Activated CD4-positive, alpha-beta memory T cell treated with anti-CD3 and anti-CD28 coated beads for 36 hours (primary cell): ENCODE results near the gene HIC2. TPM values are rescaled to one million over a fixed set of nuclear protein-coding genes. Genes with fewer than 3 reads are reported as not detected.
"Not testable (repeated sequence)": the region's sequence is repeated elsewhere in the genome, so short reads cannot be mapped to it uniquely, and the experiment has no call there.

Experiments used
- CTCF ChIA-PET: fragments of 350-600 bp; sonication (Branson Sonifier 250); formaldehyde crosslinking; loops from one replicate; lab custom pipeline; 2021; ENCODE audit warnings: antibody characterized with exemption, inconsistent platforms; lab: Charles Lee
- POLR2A ChIA-PET: fragments of 350-600 bp; sonication (Branson Sonifier 250); formaldehyde crosslinking; loops from one replicate; lab custom pipeline; 2021; ENCODE audit warnings: antibody characterized with exemption; lab: Charles Lee
- DNase-seq: peaks from one replicate; pipeline ENCODE4 v3.0.0-alpha.2; 2020
- H3K27ac Mint-ChIP-seq: one replicate; pipeline ENCODE4 v1.8.0; 2021; ENCODE audit warnings: mixed read lengths
- H3K27me3 Mint-ChIP-seq: one replicate; pipeline ENCODE4 v1.8.0; 2021; ENCODE audit warnings: mixed read lengths
- H3K36me3 Mint-ChIP-seq: one replicate; pipeline ENCODE4 v1.8.0; 2021; ENCODE audit warnings: mixed read lengths
- H3K4me1 Mint-ChIP-seq: one replicate; pipeline ENCODE4 v1.8.0; 2021; ENCODE audit warnings: low read depth, mixed read lengths
- H3K4me3 Mint-ChIP-seq: one replicate; pipeline ENCODE4 v1.8.0; 2021; ENCODE audit warnings: mild to moderate bottlenecking, mixed read lengths
- H3K9me3 Mint-ChIP-seq: one replicate; pipeline ENCODE4 v1.8.0; 2021; ENCODE audit warnings: mixed read lengths
- intact Hi-C: fragments of 100-400 bp; cut with micrococcal nuclease; formaldehyde crosslinking; loops from one replicate; pipeline ENCODE4 v1.15.1; 2023
- total RNA-seq, 2 experiments: library from RNA; stranded (reverse); gene quantifications; one replicate each; pipeline ENCODE4 v1.2.3, GENCODE V29; 2021

HIC2 gene
- total RNA-seq, 2 experiments from 2014 or later = 3.6 to 3.7 TPM

GRCh38 chr22:21497984-21498383 is 80.8 kb downstream of the HIC2 start:
- intact Hi-C loops, H3K36me3 Mint-ChIP-seq, DNase-seq, H3K9me3 Mint-ChIP-seq, H3K27me3 Mint-ChIP-seq, CTCF ChIA-PET, H3K4me3 Mint-ChIP-seq, POLR2A ChIA-PET, H3K4me1 Mint-ChIP-seq, H3K27ac Mint-ChIP-seq: not testable (repeated sequence)

GRCh38 chr22:21498489-21498888 is 81.3 kb downstream of the HIC2 start:
- DNase-seq, H3K27ac Mint-ChIP-seq, CTCF ChIA-PET, H3K27me3 Mint-ChIP-seq, H3K9me3 Mint-ChIP-seq, H3K4me3 Mint-ChIP-seq, H3K4me1 Mint-ChIP-seq, intact Hi-C loops, H3K36me3 Mint-ChIP-seq, POLR2A ChIA-PET: not testable (repeated sequence)

GRCh38 chr22:21499623-21500506 is 82.7 kb downstream of the HIC2 start:
- H3K27me3 Mint-ChIP-seq, H3K36me3 Mint-ChIP-seq, H3K9me3 Mint-ChIP-seq, H3K4me3 Mint-ChIP-seq, intact Hi-C loops, CTCF ChIA-PET, DNase-seq, H3K4me1 Mint-ChIP-seq, POLR2A ChIA-PET, H3K27ac Mint-ChIP-seq: not testable (repeated sequence)

Other genes with a start within 250 kb of the HIC2 start
- gene RIMBP3B, start 33.6 kb upstream of the HIC2 start, total RNA-seq = under 1 TPM; 0.15 to 0.48 TPM
- 1 to 10 TPM in 1 of 2 experiments, under 1 TPM in 1; 0.78 to 1.4 TPM for gene TMEM191C, start 50.0 kb downstream of the HIC2 start, total RNA-seq
- under 1 TPM in 1 of 2 experiments, not detected in 1; 0.46 TPM for gene RIMBP3C, start 134.1 kb downstream of the HIC2 start, total RNA-seq
- 10 to 100 TPM; 52.4 to 53.1 TPM for gene UBE2L3, start 150.3 kb downstream of the HIC2 start, total RNA-seq
- 10 to 100 TPM; 45.3 to 47.1 TPM for gene YDJC, start 212.7 kb downstream of the HIC2 start, total RNA-seq
- gene CCDC116, start 215.4 kb downstream of the HIC2 start, total RNA-seq = under 1 TPM; 0.27 to 0.31 TPM
- 10 to 100 TPM; 38.2 to 41.8 TPM for gene SDF2L1, start 224.9 kb downstream of the HIC2 start, total RNA-seq
- 10 to 100 TPM; 41.4 to 45.8 TPM for gene PPIL2, start 248.6 kb downstream of the HIC2 start, total RNA-seq